ENCODE measurements around the gene HOXB2.
"Not testable (repeated sequence)": the region's sequence is repeated elsewhere in the genome, so short reads cannot be mapped to it uniquely, and the experiment has no call there.

Gene HOXB2

GRCh38 chr17:48510761-48511604 lies 33.9 kb downstream of the HOXB2 start:
- DNase-seq, result peak; percentile 7

GRCh38 chr17:48510381-48510760 lies 34.5 kb downstream of the HOXB2 start:
- no peak for DNase-seq

- not testable (repeated sequence) for DNase-seq
These were observed 35.2 kb downstream of the HOXB2 start for GRCh38 chr17:48509708-48510107.

- DNase-seq, result no peak
These were observed 38.7 kb downstream of the HOXB2 start for GRCh38 chr17:48506246-48506645.

- no peak for DNase-seq
These were observed 39.1 kb downstream of the HOXB2 start for GRCh38 chr17:48505788-48506187.

GRCh38 chr17:48504953-48505352 lies 40.0 kb downstream of the HOXB2 start:
- DNase-seq, result no peak

- no peak for DNase-seq
These were observed 41.2 kb downstream of the HOXB2 start for GRCh38 chr17:48503747-48504146.

- no peak for DNase-seq
These were observed 42.0 kb downstream of the HOXB2 start for GRCh38 chr17:48502901-48503300.

- DNase-seq, result no peak
These were observed 42.6 kb downstream of the HOXB2 start for GRCh38 chr17:48502312-48502711.

GRCh38 chr17:48500435-48501426 lies 44.2 kb downstream of the HOXB2 start:
- no peak for DNase-seq

GRCh38 chr17:48499735-48500434 lies 45.0 kb downstream of the HOXB2 start:
- no peak for DNase-seq

- no peak for DNase-seq
These were observed 45.7 kb downstream of the HOXB2 start for GRCh38 chr17:48499248-48499647.

GRCh38 chr17:48498164-48498850 lies 46.6 kb downstream of the HOXB2 start:
- no peak for DNase-seq

- DNase-seq, result no peak
These were observed 47.8 kb downstream of the HOXB2 start for GRCh38 chr17:48497103-48497502.

GRCh38 chr17:48494335-48494734 lies 50.6 kb downstream of the HOXB2 start:
- DNase-seq, result no peak

Data from stimulated activated CD4-positive, alpha-beta T cell treated with anti-CD3 and anti-CD28 coated beads, Interleukin-12 subunit alpha, Interleukin-12 subunit beta, amount 100 ng/mL, for 4 hours (primary cell).